Urinary bladder (tissue), 4 donors: ENCODE results near the gene MYO1D. TPM values are rescaled to one million over a fixed set of nuclear protein-coding genes. Genes with fewer than 3 reads are reported as not detected.
"Not testable (repeated sequence)": the region's sequence is repeated elsewhere in the genome, so short reads cannot be mapped to it uniquely, and the experiment has no call there.

Experiments used
- DNase-seq: peaks from one replicate; pipeline ENCODE4 v3.0.0-alpha.2; 2015; ENCODE audit errors: extremely low spot score
- H3K27ac ChIP-seq: one replicate; pipeline ENCODE4 v1.5.1; 2013; ENCODE audit warnings: low read depth, mild to moderate bottlenecking, moderate library complexity
- H3K36me3 ChIP-seq: one replicate; pipeline ENCODE4 v1.6.1; 2013; ENCODE audit warnings: mild to moderate bottlenecking, moderate library complexity; ENCODE audit not compliant: insufficient read depth
- H3K4me1 ChIP-seq: one replicate; pipeline ENCODE4 v1.6.1; 2013; ENCODE audit warnings: mild to moderate bottlenecking, moderate library complexity; ENCODE audit not compliant: insufficient read depth
- H3K4me3 ChIP-seq: one replicate; pipeline ENCODE4 v1.5.1; 2013; ENCODE audit warnings: low read depth, low read length
- WGBS: extraction: QIAGEN DNeasy Blood & Tissue Kit; methylation state at CpG from one replicate; pipeline ENCODE4 v1.1.7; 2013; 5-methylcytosine and 5-hydroxymethylcytosine counted together
- polyA plus RNA-seq: library from polyadenylated mRNA; stranded (reverse); fragments of 200-250 nt; gene quantifications from one replicate; pipeline ENCODE4 v1.2.3, GENCODE V29; 2013
- total RNA-seq: library from RNA; depleted of rRNA; stranded (reverse); fragments of >200 nt; gene quantifications from one replicate; pipeline ENCODE4 v1.2.3, GENCODE V29; 2014
- donor health status: healthy with polysubstance abuse.
- donor health status: healthy.

The MYO1D gene
- 31.7 TPM for total RNA-seq
- 18.7 TPM for polyA plus RNA-seq

- H3K27ac ChIP-seq: peak within 1 kb of the TSS; percentile 98
- peak within 1 kb of the TSS; percentile 100 for H3K4me3 ChIP-seq
- WGBS: under 1% methylated on average over 101 of the region's 101 CpGs
- DNase-seq: no peak
- no peaks in the 10 kb centered on the region for H3K36me3 ChIP-seq
- H3K4me1 ChIP-seq: no peaks in the 10 kb centered on the region
Observed at GRCh38 chr17:32876417-32877163, at the start of gene MYO1D. MYO1D (minus strand) TSS chr17:32877124; CDS start chr17:32876872, 252 bp downstream.

GRCh38 chr17:32926183-32926582 is 49.3 kb upstream of the MYO1D start:
- Histone ChIP-seq H3K27ac (no peak overlapping the region), H3K36me3 (no peaks in the 10 kb centered on the region), H3K4me3 (no peak overlapping the region), H3K4me1 (no peaks in the 10 kb centered on the region)
- WGBS: 94% methylated on average over 5 of the region's 5 CpGs
- DNase-seq: no peak

- H3K4me3 ChIP-seq, DNase-seq, H3K4me1 ChIP-seq, H3K36me3 ChIP-seq, H3K27ac ChIP-seq: not testable (repeated sequence)
- 95% methylated on average over 3 of the region's 3 CpGs for WGBS
Observed at GRCh38 chr17:32923905-32924304, 47.0 kb upstream of the MYO1D start.

- Histone ChIP-seq H3K27ac (no peak overlapping the region), H3K36me3 (no peaks in the 10 kb centered on the region), H3K4me3 (no peak overlapping the region), H3K4me1 (no peaks in the 10 kb centered on the region)
- DNase-seq: no peak
- WGBS: 87% methylated on average over 10 of the region's 10 CpGs
Observed at GRCh38 chr17:32921017-32921416, 44.1 kb upstream of the MYO1D start.

GRCh38 chr17:32920293-32920692 is 43.4 kb upstream of the MYO1D start:
- WGBS: 70% methylated on average over 8 of the region's 8 CpGs
- no peaks in the 10 kb centered on the region for H3K4me1 ChIP-seq
- no peak overlapping the region for H3K4me3 ChIP-seq
- H3K36me3 ChIP-seq: no peaks in the 10 kb centered on the region
- DNase-seq: no peak
- no peak overlapping the region for H3K27ac ChIP-seq

- WGBS: 75% methylated on average over 4 of the region's 4 CpGs
- not testable (repeated sequence) for H3K36me3 ChIP-seq, H3K4me1 ChIP-seq, H3K27ac ChIP-seq, H3K4me3 ChIP-seq, DNase-seq
Observed at GRCh38 chr17:32919876-32920275, 43.0 kb upstream of the MYO1D start.

- Histone ChIP-seq H3K4me1 (no peaks in the 10 kb centered on the region), H3K36me3 (no peaks in the 10 kb centered on the region), H3K27ac (no peak overlapping the region), H3K4me3 (no peak overlapping the region)
- 75% methylated on average over 5 of the region's 5 CpGs for WGBS
- DNase-seq: no peak
Observed at GRCh38 chr17:32917842-32918241, 40.9 kb upstream of the MYO1D start.

- no peak for DNase-seq
- no peaks in the 10 kb centered on the region for H3K4me1 ChIP-seq
- H3K4me3 ChIP-seq: no peak overlapping the region
- H3K36me3 ChIP-seq: no peaks in the 10 kb centered on the region
- H3K27ac ChIP-seq: no peak overlapping the region
Observed at GRCh38 chr17:32917081-32917480, 40.2 kb upstream of the MYO1D start.

GRCh38 chr17:32916134-32916533 is 39.2 kb upstream of the MYO1D start:
- Histone ChIP-seq H3K4me3 (no peak overlapping the region), H3K4me1 (no peaks in the 10 kb centered on the region), H3K27ac (no peak overlapping the region), H3K36me3 (no peaks in the 10 kb centered on the region)
- 73% methylated on average over 3 of the region's 3 CpGs for WGBS
- DNase-seq: no peak

GRCh38 chr17:32915245-32915644 is 38.3 kb upstream of the MYO1D start:
- DNase-seq: no peak
- H3K4me3 ChIP-seq: no peak overlapping the region
- H3K27ac ChIP-seq: no peak overlapping the region
- H3K4me1 ChIP-seq: no peaks in the 10 kb centered on the region
- no peaks in the 10 kb centered on the region for H3K36me3 ChIP-seq
- 54% methylated on average over 2 of the region's 2 CpGs for WGBS

GRCh38 chr17:32914181-32914580 is 37.3 kb upstream of the MYO1D start:
- no peak for DNase-seq
- no peaks in the 10 kb centered on the region for H3K4me1 ChIP-seq
- no peak overlapping the region for H3K27ac ChIP-seq
- 91% methylated on average over 3 of the region's 3 CpGs for WGBS
- no peaks in the 10 kb centered on the region for H3K36me3 ChIP-seq
- H3K4me3 ChIP-seq: no peak overlapping the region

GRCh38 chr17:32913593-32913992 is 36.7 kb upstream of the MYO1D start:
- no peak overlapping the region for H3K27ac ChIP-seq
- no peak for DNase-seq
- no peak overlapping the region for H3K4me3 ChIP-seq
- H3K36me3 ChIP-seq: no peaks in the 10 kb centered on the region
- 91% methylated on average over 7 of the region's 7 CpGs for WGBS
- no peaks in the 10 kb centered on the region for H3K4me1 ChIP-seq

GRCh38 chr17:32912218-32912897 is 35.4 kb upstream of the MYO1D start:
- Histone ChIP-seq H3K27ac (no peak overlapping the region), H3K4me3 (no peak overlapping the region), H3K36me3 (no peaks in the 10 kb centered on the region), H3K4me1 (no peaks in the 10 kb centered on the region)
- DNase-seq: no peak
- 18% methylated on average over 10 of the region's 10 CpGs for WGBS

GRCh38 chr17:32910769-32911168 is 33.8 kb upstream of the MYO1D start:
- no peak for DNase-seq
- WGBS: 87% methylated on average over 3 of the region's 3 CpGs
- H3K36me3 ChIP-seq: no peaks in the 10 kb centered on the region
- no peaks in the 10 kb centered on the region for H3K4me1 ChIP-seq
- H3K4me3 ChIP-seq: no peak overlapping the region
- no peak overlapping the region for H3K27ac ChIP-seq
